Ascending aorta (tissue), 2 donors: ENCODE measurements around the gene CNKSR3. TPM values are rescaled to one million over a fixed set of nuclear protein-coding genes. Genes with fewer than 3 reads are reported as not detected.

Experiments
- DNase-seq, 2 donors: peaks; one replicate each; pipeline ENCODE4 v3.0.0-alpha.2; 2019; ENCODE audit warnings: low spot score in 2 of 2
- H3K27ac ChIP-seq, 2 donors: fragments of 200-600 bp; sonication (generic); one replicate each; pipeline ENCODE4 v1.5.1; 2016 to 2017; ENCODE audit warnings: mild to moderate bottlenecking in 1 of 2
- H3K27me3 ChIP-seq: fragments of 200-600 bp; sonication (generic); one replicate; pipeline ENCODE4 v1.5.1; 2017
- H3K36me3 ChIP-seq, 2 donors: fragments of 200-600 bp; sonication (generic); one replicate each; pipeline ENCODE4 v1.5.1; 2016
- H3K4me1 ChIP-seq, 2 donors: fragments of 200-600 bp; sonication (generic); one replicate each; pipeline ENCODE4 v1.5.1; 2016 to 2017; ENCODE audit warnings: mild to moderate bottlenecking in 1 of 2
- H3K4me3 ChIP-seq, 2 donors: fragments of 200-600 bp; sonication (generic); one replicate each; pipeline ENCODE4 v1.5.1; 2016 to 2017; ENCODE audit warnings: mild to moderate bottlenecking in 1 of 2
- H3K9me3 ChIP-seq, 2 donors: fragments of 200-600 bp; sonication (generic); one replicate each; pipeline ENCODE4 v1.5.1; 2016
- CTCF ChIP-seq, 3 experiments: fragments of 200-600 bp in 2 of 3; fragments of 450-650 bp in 1 of 3; sonication (generic) in 2 of 3; IDR thresholded peaks; one replicate each; pipeline ENCODE4 v1.5.1; 2016 to 2019; ENCODE audit warnings: antibody characterized with exemption in 3 of 3, mild to moderate bottlenecking in 1 of 3, moderate library complexity in 1 of 3
- intact Hi-C: fragments of 100-400 bp; cut with DNase I; formaldehyde crosslinking; loops from one replicate; pipeline ENCODE4 v1.15.1; 2023
- total RNA-seq: library from RNA; depleted of rRNA; stranded (reverse); fragments of >200 nt; gene quantifications from one replicate; pipeline ENCODE4 v1.1.0, GENCODE V29; 2016

CNKSR3 gene
- total RNA-seq, 1 donor from 2014 or later: 9.7 TPM

GRCh38 chr6:154414021-154414813, 96.3 kb downstream of the CNKSR3 start:
- Histone ChIP-seq H3K9me3 (no peaks in the 10 kb centered on the region), H3K4me1 (peaks cover 10 to 21% of the 10 kb centered on the region in 2 donors), H3K27ac (no peak overlapping the region), H3K36me3 (peaks cover 11 to 32% of the 10 kb centered on the region in 2 donors), H3K4me3 (no peak overlapping the region), H3K27me3 (no peaks in the 10 kb centered on the region)
- no peak for TF ChIP-seq CTCF (IDR thresholded peaks at IDR 0.05)
- intact Hi-C loops: loop anchor here (5.0 kb wide), 1 partner anchor 73 kb away; no protein-coding TSS in a partner anchor
- DNase-seq: no peak

GRCh38 chr6:154412106-154412820, 98.2 kb downstream of the CNKSR3 start:
- Histone ChIP-seq H3K27me3 (no peaks in the 10 kb centered on the region), H3K27ac (peak overlapping the region; percentile 88), H3K9me3 (no peaks in the 10 kb centered on the region), H3K4me1 (peaks cover 10 to 32% of the 10 kb centered on the region in 2 donors), H3K4me3 (no peak overlapping the region), H3K36me3 (peaks cover 6 to 22% of the 10 kb centered on the region in 2 donors)
- DNase-seq: no peak
- intact Hi-C loops: loop anchor here (5.0 kb wide), 1 partner anchor 75 kb away; no protein-coding TSS in a partner anchor
- TF ChIP-seq CTCF (IDR thresholded peaks at IDR 0.05): no peak

DNA sequence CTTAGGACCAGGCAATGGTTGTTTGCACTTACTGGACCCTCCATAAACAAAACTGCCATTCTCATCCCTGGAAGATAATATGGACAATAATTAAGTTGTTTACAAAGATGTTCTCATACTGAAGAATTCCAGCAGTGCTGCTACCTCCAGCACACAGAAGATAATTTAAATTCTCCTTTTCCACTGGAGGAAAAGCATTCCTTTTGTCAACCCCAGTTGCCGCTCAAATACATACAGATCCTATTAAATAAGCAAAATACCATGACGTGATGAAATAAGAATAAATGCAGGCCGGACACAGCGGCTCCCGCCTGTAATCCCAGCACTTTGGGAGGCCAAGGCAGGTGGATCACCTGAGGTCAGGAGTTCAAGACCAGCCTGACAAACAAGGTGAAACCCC, 99.4 kb downstream of the CNKSR3 start:
- intact Hi-C loops: loop anchor here (2.0 to 5.0 kb wide), 4 partner anchors 22 to 100 kb away; partner anchors contain the start of gene CNKSR3
- Histone ChIP-seq H3K9me3 (no peaks in the 10 kb centered on the region), H3K27ac (peak overlapping the region; percentile 88), H3K27me3 (no peaks in the 10 kb centered on the region), H3K4me3 (peak overlapping the region; percentile 11 to 21), H3K4me1 (peaks cover 10 to 32% of the 10 kb centered on the region in 2 donors), H3K36me3 (peaks cover 6 to 24% of the 10 kb centered on the region in 2 donors)
- no peak for TF ChIP-seq CTCF (IDR thresholded peaks at IDR 0.05)
- peak in 1 of 2 donors; percentile 56 for DNase-seq

- DNase-seq: peak in 1 of 2 donors; percentile 86
- Histone ChIP-seq H3K36me3 (peaks cover 6 to 27% of the 10 kb centered on the region in 2 donors), H3K9me3 (no peaks in the 10 kb centered on the region), H3K4me3 (peak overlapping the region; percentile 11 to 21), H3K4me1 (peaks cover 10 to 32% of the 10 kb centered on the region in 2 donors), H3K27me3 (no peaks in the 10 kb centered on the region), H3K27ac (peak overlapping the region; percentile 88)
- TF ChIP-seq CTCF (IDR thresholded peaks at IDR 0.05): no peak
- intact Hi-C loops: loop anchor here (1.0 to 5.0 kb wide), 5 partner anchors 22 to 239 kb away; partner anchors contain the start of gene CNKSR3
Measured at GRCh38 chr6:154410619-154411072, 99.8 kb downstream of the CNKSR3 start.

- no peaks in the 10 kb centered on the region for H3K27me3 ChIP-seq
- peaks cover 10 to 40% of the 10 kb centered on the region in 2 donors for H3K4me1 ChIP-seq
- DNase-seq: peak in 1 of 2 donors; percentile 50
- H3K4me3 ChIP-seq: no peak overlapping the region
- intact Hi-C loops: loop anchor here (2.0 kb wide), 1 partner anchor 254 kb away; no protein-coding TSS in a partner anchor
- peak in 1 of 3 experiments; percentile 32 for TF ChIP-seq CTCF (IDR thresholded peaks at IDR 0.05)
- H3K9me3 ChIP-seq: no peaks in the 10 kb centered on the region
- peaks cover under 1 to 17% of the 10 kb centered on the region in 2 donors for H3K36me3 ChIP-seq
- H3K27ac ChIP-seq: peak overlapping the region; percentile 88
Measured at GRCh38 chr6:154408891-154409500, 101.5 kb downstream of the CNKSR3 start.
